Ascending aorta (tissue), 2 donors: ENCODE measurements around the gene WNT3A. TPM values are rescaled to one million over a fixed set of nuclear protein-coding genes. Genes with fewer than 3 reads are reported as not detected.

Experiments
- DNase-seq, 2 donors: peaks; one replicate each; pipeline ENCODE4 v3.0.0-alpha.2; 2019; ENCODE audit warnings: low spot score in 2 of 2
- H3K27ac ChIP-seq, 2 donors: fragments of 200-600 bp; sonication (generic); one replicate each; pipeline ENCODE4 v1.5.1; 2016 to 2017; ENCODE audit warnings: mild to moderate bottlenecking in 1 of 2
- H3K27me3 ChIP-seq: fragments of 200-600 bp; sonication (generic); one replicate; pipeline ENCODE4 v1.5.1; 2017
- H3K36me3 ChIP-seq, 2 donors: fragments of 200-600 bp; sonication (generic); one replicate each; pipeline ENCODE4 v1.5.1; 2016
- H3K4me1 ChIP-seq, 2 donors: fragments of 200-600 bp; sonication (generic); one replicate each; pipeline ENCODE4 v1.5.1; 2016 to 2017; ENCODE audit warnings: mild to moderate bottlenecking in 1 of 2
- H3K4me3 ChIP-seq, 2 donors: fragments of 200-600 bp; sonication (generic); one replicate each; pipeline ENCODE4 v1.5.1; 2016 to 2017; ENCODE audit warnings: mild to moderate bottlenecking in 1 of 2
- H3K9me3 ChIP-seq, 2 donors: fragments of 200-600 bp; sonication (generic); one replicate each; pipeline ENCODE4 v1.5.1; 2016
- intact Hi-C: fragments of 100-400 bp; cut with DNase I; formaldehyde crosslinking; loops from one replicate; pipeline ENCODE4 v1.15.1; 2023
- total RNA-seq: library from RNA; depleted of rRNA; stranded (reverse); fragments of >200 nt; gene quantifications from one replicate; pipeline ENCODE4 v1.1.0, GENCODE V29; 2016
- TF ChIP-seq, protein P1 (sequence below), 3 experiments: fragments of 200-600 bp in 2 of 3; fragments of 450-650 bp in 1 of 3; sonication (generic) in 2 of 3; IDR thresholded peaks; one replicate each; pipeline ENCODE4 v1.5.1; 2016 to 2019; ENCODE audit warnings: antibody characterized with exemption in 3 of 3, mild to moderate bottlenecking in 1 of 3, moderate library complexity in 1 of 3

Gene WNT3A
- total RNA-seq, 1 donor from 2014 or later = not detected

DNA sequence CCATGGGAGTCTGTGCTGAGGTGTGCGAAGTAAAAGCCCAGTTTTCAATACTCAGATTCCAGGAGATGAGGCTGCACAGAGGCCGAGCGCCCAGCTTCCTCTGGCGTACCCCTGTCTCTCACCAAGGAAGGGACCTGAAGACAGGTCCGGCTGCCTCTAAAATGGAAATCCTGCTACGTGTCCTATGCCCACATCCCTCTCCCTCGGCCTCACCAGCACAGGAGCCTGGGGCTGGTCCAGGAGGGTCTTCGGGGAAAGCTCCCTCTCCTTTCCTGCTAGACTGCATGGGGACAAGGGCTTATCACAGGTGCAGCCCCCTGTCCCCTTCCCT is 101.9 kb downstream of the WNT3A start:
- TF ChIP-seq, protein P1, sequence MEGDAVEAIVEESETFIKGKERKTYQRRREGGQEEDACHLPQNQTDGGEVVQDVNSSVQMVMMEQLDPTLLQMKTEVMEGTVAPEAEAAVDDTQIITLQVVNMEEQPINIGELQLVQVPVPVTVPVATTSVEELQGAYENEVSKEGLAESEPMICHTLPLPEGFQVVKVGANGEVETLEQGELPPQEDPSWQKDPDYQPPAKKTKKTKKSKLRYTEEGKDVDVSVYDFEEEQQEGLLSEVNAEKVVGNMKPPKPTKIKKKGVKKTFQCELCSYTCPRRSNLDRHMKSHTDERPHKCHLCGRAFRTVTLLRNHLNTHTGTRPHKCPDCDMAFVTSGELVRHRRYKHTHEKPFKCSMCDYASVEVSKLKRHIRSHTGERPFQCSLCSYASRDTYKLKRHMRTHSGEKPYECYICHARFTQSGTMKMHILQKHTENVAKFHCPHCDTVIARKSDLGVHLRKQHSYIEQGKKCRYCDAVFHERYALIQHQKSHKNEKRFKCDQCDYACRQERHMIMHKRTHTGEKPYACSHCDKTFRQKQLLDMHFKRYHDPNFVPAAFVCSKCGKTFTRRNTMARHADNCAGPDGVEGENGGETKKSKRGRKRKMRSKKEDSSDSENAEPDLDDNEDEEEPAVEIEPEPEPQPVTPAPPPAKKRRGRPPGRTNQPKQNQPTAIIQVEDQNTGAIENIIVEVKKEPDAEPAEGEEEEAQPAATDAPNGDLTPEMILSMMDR (IDR thresholded peaks at IDR 0.05) = no peak
- Histone ChIP-seq H3K9me3 (no peaks in the 10 kb centered on the region), H3K36me3 (peaks cover 8 to 16% of the 10 kb centered on the region in 2 donors), H3K4me3 (peak overlapping the region; percentile 77 to 97), H3K27ac (peak overlapping the region; percentile 88 to 89), H3K27me3 (no peaks in the 10 kb centered on the region), H3K4me1 (peaks cover 15 to 21% of the 10 kb centered on the region in 2 donors)
- intact Hi-C loops = loop anchor here (1.0 to 10.0 kb wide), 6 partner anchors 26 to 1396 kb away; partner anchors contain the start of genes ARF1, GUK1, NUP133 and RNF187
- no peak for DNase-seq

DNA sequence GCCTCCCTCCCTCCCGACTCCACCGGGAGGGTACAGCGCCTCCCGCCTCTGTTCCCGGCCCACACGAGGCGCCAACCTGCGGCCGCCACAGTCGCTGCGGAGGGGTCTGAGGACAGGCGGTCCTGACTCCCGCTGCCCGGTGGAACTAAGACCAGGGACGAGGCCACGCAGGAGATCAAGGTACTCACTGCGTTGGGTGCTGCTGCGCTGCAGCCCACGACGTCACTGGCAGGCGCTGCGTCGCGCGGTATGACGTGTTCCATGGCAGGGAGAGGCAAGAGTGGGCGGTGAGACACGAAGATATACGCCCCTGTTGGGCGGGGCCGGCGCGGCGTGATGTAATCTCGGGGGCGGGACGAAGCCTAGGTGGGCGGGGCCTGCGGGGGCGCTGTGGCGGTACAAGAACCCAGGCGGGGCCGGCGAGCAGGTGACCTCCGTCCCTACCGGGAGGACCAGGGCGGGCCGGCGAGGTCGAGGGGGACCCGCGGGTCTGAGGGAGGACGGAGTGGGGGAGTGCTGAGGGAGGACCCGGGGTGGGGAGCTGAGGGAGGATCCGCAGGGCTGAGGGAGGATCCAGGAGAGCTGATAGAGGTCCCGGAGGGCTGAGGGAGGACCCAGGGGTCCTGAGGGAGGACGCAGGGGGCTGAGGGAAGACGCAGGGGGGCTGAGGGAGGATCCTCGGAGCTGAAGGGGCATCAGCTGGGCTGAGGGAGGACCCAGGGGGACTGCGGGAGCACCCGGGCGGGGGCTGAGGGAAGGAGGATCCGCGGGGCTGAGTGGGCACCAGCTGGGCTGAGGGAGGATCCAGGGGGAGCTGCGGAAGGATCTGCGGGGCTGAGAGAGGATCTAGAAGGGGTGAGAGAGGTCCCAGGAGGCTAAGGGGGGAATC is 102.5 kb downstream of the WNT3A start, which contains the start of gene MRPL55:
MRPL55 (minus strand) TSS at position 227 of the 889 bp plus-strand sequence. CDS start 1,039 bp downstream, outside the sequence.
- intact Hi-C loops = loop anchor here (1.0 to 10.0 kb wide), 6 partner anchors 27 to 1395 kb away; partner anchors contain the start of genes ARF1, GUK1, NUP133 and RNF187
- Histone ChIP-seq H3K4me3 (peak within 1 kb of the TSS; percentile 77 to 97), H3K9me3 (no peaks in the 10 kb centered on the region), H3K36me3 (peaks cover 8 to 16% of the 10 kb centered on the region in 2 donors), H3K4me1 (peaks cover 14 to 18% of the 10 kb centered on the region in 2 donors), H3K27ac (peak within 1 kb of the TSS; percentile 88 to 89), H3K27me3 (no peaks in the 10 kb centered on the region)
- peak; percentile 94 to 99 for DNase-seq
- TF ChIP-seq, protein P1 (IDR thresholded peaks at IDR 0.05) = peak in 1 of 3 experiments; percentile 9

DNA sequence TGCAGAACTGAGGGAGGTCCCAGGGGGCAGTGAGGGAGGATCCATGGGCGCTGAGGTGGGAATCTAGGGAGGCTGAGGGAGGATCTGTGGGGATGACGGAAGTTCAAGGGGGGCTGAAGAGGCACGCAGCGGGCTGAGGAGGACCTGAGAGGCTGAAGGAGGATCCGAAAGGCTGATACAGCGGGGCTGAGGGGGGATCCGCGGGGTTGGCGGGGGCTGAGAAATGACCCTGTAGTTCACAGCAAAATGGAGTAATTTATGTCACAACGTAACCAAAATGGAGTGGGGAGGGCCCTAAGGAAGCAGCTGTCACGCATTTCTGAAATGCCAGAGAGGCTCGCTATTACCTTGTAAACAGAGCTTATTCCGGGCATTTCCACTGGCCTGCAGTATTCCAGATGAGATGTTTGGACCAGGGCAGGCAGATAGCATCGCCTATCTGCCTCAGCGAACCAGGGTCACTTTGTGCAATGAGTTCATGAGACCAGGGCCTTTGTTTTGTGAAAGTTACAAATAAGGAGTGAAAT is 103.2 kb downstream of the WNT3A start:
- peak in 1 of 2 donors; percentile 64 for DNase-seq
- H3K4me1 ChIP-seq = peaks cover 14 to 18% of the 10 kb centered on the region in 2 donors
- H3K36me3 ChIP-seq = peaks cover 8 to 16% of the 10 kb centered on the region in 2 donors
- H3K27me3 ChIP-seq = no peaks in the 10 kb centered on the region
- TF ChIP-seq, protein P1 (IDR thresholded peaks at IDR 0.05) = no peak
- H3K9me3 ChIP-seq = no peaks in the 10 kb centered on the region
- intact Hi-C loops = loop anchor here (1.0 to 10.0 kb wide), 6 partner anchors 28 to 1395 kb away; partner anchors contain the start of genes ARF1, GUK1, NUP133 and RNF187
- H3K27ac ChIP-seq = peak overlapping the region; percentile 88 to 89
- peak overlapping the region; percentile 77 to 97 for H3K4me3 ChIP-seq

DNA sequence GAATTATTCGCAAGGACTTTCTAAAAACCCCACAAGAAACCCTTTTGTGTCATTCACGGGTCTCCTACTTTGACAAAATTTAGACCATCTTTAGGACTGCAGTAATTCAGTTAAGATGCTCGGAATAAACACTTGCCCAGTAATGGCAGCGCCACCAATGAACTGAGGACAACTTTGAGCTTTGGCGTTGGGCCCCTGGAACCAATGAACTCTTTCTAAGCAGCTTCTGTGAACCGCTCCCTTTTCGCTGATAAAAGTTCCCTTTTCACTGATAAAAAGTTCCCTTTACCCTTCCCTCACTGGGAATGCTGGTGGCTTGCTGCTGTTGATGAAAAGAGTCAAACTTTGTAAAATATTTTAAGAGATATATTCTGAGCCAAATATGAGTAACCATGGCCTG is 103.8 kb downstream of the WNT3A start:
- intact Hi-C loops = no loop called here
- peaks cover 14 to 18% of the 10 kb centered on the region in 2 donors for H3K4me1 ChIP-seq
- DNase-seq = peak in 1 of 2 donors; percentile 57
- peak overlapping the region in 1 of 2 donors; percentile 88 for H3K27ac ChIP-seq
- TF ChIP-seq, protein P1 (IDR thresholded peaks at IDR 0.05) = no peak
- no peaks in the 10 kb centered on the region for H3K27me3 ChIP-seq
- H3K36me3 ChIP-seq = peaks cover 8 to 16% of the 10 kb centered on the region in 2 donors
- H3K9me3 ChIP-seq = no peaks in the 10 kb centered on the region
- H3K4me3 ChIP-seq = peak overlapping the region; percentile 77 to 97

Other genes starting within 250 kb of the WNT3A start
- gene PRSS38, start 191.3 kb upstream of the WNT3A start, total RNA-seq = not detected
- 0.96 TPM for gene WNT9A, start 59.1 kb upstream of the WNT3A start, total RNA-seq
- 447 TPM for gene ARF1, start 75.7 kb downstream of the WNT3A start, total RNA-seq
- gene C1orf35, start 96.3 kb downstream of the WNT3A start, total RNA-seq = 2.4 TPM
- gene MRPL55, start 102.3 kb downstream of the WNT3A start, total RNA-seq = 23.6 TPM
- 979 TPM for gene GUK1, start 133.3 kb downstream of the WNT3A start, total RNA-seq
- 5.4 TPM for gene GJC2, start 142.9 kb downstream of the WNT3A start, total RNA-seq
- gene IBA57, start 158.8 kb downstream of the WNT3A start, total RNA-seq = 55.6 TPM
- 28.6 TPM for gene OBSCN, start 201.0 kb downstream of the WNT3A start, total RNA-seq